ENCODE data around the gene LRP1.
A peak's percentile ranks its signal among the peaks of the same experiment; 100 is the strongest.

The LRP1 gene

GRCh38 chr12:57127726-57128518, at the start of gene LRP1:
Gene LRP1 (plus strand): TSS chr12:57128483. CDS start chr12:57128965, 482 bp downstream.
- peak; percentile 93 for DNase-seq (ENCODE audit: low read depth, low spot score)

DNA sequence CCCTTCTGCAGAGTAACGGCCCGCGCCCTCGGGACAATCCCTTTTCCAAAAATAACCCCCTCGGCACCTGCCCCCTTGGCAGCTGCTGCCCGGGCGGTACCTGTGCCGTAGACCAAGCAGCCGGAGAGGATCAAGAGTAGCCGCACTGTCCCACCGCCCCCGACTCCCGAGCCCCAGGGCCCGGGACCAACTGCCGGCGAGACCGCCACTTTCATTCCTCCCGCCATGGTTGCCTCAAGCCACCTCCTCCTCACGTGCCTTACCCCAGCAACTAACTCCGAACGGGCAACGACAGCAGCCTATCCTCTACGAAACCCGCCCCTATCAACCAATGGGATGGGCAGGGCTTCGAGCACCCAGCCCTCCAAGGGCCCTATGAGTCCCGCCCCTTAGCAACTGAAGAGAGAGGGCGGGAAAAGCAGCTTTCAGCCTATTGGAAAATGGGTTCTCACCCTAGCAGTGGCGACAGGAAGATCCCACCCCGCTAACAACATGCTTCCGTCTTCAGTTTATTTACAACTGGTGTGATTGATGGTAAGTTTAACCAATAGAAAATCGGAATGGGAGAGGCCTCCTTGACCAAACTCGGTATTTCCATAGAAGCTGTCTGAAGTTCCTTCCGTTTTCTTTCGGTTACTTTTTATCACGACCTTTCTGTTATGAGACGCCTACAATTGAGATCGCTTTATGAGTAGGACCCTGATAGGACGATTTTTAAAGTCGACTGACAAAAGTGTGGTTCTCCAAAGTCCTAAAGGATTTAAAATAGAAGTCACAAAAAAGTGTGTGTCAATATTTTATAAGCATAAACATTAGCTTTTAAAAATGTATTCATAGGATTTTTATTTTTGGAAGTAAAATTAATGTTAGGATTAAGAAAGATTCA, 49.5 kb upstream of the LRP1 start, which contains the start of gene NEMP1:
TSS of gene NEMP1 (minus strand) at position 273 of the 886 bp plus-strand sequence. CDS start at position 227, 46 bp downstream.
- DNase-seq (ENCODE audit: low read depth, low spot score) = peak; percentile 100

GRCh38 chr12:57079821-57080220, 48.5 kb upstream of the LRP1 start:
- DNase-seq (ENCODE audit: low read depth, low spot score) = no peak

GRCh38 chr12:57080855-57081254, 47.4 kb upstream of the LRP1 start:
- no peak for DNase-seq (ENCODE audit: low read depth, low spot score)

GRCh38 chr12:57085999-57086492, 42.2 kb upstream of the LRP1 start:
- peak; percentile 68 for DNase-seq (ENCODE audit: low read depth, low spot score)

- peak; percentile 88 for DNase-seq (ENCODE audit: low read depth, low spot score)
Observed at GRCh38 chr12:57086493-57087009, 41.7 kb upstream of the LRP1 start.

GRCh38 chr12:57087010-57087690, 41.1 kb upstream of the LRP1 start:
- peak; percentile 90 for DNase-seq (ENCODE audit: low read depth, low spot score)

DNA sequence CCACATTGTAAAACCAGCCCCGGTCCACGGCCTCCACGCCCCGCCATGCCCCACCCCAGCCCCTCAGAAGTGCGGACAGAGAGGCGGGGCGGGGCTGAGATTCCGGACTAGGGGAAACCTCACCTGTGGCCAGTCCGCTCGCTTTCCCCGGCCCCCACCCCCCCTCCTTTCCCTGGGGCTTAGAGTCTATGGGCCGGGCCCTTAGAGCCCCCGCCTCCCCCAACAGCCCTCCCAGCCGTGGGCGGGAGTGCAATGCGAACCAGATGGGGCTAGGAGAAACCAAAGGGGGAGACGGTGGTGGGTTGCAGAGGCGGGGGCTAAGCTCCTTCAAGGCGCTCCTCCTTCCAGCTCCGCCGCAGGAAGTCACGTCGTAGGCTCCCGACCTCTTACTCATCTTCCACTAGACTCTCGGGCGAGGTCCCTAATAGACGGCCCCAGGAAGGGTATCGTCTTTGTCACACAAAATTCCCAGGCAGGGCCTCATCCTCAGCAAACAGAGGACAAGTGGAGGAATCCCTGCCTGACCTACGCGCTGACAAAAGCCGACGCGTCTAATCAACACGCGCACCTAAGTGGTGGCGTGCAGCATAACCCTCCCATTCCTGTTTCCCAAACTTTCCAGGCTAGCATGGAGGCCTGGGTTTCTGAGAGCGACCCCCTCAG, 40.5 kb upstream of the LRP1 start:
- peak; percentile 93 for DNase-seq (ENCODE audit: low read depth, low spot score)

- DNase-seq (ENCODE audit: low read depth, low spot score) = peak; percentile 96
Observed at GRCh38 chr12:57088354-57089270, 39.7 kb upstream of the LRP1 start, which contains the start of gene NAB2. Gene NAB2 (plus strand): TSS chr12:57089114. CDS start chr12:57089272, 158 bp downstream.

DNA sequence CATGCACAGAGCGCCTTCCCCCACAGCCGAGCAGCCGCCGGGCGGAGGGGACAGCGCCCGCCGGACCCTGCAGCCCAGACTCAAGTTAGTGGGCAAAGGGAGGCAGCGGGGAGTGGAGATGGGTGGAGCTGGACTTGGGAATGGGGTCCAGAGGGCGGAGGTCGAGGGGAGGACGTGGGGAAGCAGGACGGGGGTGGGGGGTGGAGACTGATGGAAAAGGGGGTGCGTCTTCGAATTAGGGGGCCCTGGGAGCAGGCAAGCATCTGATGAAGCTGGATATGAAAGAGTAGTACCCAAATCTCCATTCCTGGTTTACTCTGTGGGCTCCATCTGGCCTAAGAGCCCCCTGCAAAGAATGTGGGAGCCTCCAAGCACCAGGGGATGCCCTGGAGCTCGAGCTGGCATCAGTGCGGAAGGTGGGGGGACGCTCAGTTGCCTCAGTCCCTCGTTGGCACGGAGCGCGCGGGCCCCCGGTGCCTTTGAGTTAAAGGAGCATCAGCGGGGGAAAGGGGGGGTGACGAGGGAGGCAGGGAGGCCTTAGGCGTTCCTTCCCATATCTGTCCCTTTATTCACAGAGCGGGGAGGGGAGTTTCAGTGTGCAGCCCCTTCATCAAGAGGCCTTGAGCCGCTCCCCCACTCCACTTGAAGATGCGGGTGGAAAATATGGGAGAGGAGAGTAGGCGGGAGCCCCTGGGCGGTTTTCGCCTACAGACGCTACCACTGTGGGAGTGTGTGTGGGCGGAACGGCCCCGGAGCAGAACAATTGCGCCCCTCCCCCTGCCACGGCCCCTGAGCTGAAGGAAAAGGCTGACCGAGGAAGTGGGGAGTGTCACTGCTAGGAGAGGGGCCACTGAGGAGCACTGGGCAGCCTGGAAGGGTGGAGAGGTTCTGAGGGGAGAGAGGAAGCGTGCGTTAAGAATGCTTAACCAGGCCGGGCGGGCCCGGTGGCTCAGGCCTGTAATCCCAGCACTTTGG, 38.7 kb upstream of the LRP1 start:
- peak; percentile 77 for DNase-seq (ENCODE audit: low read depth, low spot score)

DNA sequence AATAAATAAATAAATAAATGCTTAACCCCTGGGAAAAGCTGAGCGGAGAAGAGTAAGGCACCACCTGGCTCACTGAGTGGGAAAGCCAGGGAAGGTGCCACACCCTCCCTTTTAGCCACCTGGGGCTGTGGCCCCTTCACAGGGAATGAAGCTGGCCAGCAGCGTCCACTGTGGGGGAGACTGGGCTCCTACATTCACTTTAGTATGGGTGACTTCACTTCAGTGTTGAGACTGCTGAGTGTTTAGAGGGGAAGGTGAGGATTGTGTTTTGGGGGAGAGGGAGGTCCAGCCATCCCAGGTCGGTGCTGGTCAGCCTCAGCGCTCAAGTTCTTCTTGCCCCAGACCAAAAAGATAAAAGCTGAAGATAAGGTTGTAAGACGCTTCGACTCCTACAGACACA, 37.8 kb upstream of the LRP1 start:
- DNase-seq (ENCODE audit: low read depth, low spot score) = no peak

DNA sequence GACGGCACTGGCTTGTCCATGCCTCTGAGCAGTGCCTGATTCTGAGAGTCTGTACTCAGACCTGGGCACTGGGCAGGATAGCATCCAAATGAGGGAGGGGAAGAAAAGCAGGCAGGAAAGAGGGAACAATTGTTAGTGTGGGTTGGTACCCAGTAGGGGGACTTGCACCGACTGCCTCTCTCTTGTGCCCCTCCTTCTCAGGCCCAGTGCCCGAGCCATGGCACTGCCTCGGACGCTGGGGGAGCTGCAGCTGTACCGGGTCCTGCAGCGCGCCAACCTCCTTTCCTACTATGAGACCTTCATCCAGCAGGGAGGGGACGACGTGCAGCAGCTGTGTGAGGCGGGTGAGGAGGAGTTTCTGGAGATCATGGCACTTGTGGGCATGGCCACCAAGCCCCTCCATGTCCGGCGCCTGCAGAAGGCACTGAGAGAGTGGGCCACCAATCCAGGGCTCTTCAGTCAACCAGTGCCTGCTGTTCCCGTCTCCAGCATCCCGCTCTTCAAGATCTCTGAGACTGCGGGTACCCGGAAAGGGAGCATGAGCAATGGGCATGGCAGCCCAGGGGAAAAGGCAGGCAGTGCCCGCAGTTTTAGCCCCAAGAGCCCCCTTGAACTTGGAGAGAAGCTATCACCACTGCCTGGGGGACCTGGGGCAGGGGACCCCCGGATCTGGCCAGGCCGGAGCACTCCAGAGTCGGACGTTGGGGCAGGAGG, 37.2 kb upstream of the LRP1 start:
- peak; percentile 55 for DNase-seq (ENCODE audit: low read depth, low spot score)

DNA sequence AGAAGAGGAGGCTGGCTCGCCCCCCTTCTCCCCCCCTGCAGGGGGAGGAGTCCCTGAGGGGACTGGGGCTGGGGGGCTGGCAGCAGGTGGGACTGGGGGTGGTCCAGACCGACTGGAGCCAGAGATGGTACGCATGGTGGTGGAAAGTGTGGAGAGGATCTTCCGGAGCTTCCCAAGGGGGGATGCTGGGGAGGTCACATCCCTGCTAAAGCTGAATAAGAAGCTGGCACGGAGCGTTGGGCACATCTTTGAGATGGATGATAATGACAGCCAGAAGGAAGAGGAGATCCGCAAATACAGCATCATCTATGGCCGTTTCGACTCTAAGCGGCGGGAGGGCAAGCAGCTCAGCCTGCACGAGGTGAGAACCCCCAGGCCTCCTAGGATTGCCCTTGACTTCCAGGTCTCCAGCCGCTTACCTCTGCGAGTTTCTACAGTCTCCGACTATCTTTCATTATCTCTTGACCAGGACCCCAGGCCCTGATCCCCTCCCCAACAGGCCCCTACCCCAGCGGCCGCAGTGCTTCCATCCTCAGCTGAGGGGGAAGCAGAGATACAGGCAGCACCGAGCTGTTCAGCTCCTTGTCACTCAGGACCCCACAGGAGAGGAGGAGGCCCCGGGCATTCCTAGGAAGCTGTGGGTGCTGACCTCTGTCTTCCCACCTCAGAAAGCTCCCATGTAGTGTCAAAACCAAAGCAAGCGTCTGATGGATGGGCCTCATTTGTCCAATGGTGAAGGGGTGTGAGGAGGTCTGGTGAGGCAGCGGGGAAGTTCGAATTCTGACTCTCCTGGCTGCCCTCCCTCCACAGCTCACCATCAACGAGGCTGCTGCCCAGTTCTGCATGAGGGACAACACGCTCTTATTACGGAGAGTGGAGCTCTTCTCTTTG, 36.4 kb upstream of the LRP1 start:
- DNase-seq (ENCODE audit: low read depth, low spot score) = no peak

DNA sequence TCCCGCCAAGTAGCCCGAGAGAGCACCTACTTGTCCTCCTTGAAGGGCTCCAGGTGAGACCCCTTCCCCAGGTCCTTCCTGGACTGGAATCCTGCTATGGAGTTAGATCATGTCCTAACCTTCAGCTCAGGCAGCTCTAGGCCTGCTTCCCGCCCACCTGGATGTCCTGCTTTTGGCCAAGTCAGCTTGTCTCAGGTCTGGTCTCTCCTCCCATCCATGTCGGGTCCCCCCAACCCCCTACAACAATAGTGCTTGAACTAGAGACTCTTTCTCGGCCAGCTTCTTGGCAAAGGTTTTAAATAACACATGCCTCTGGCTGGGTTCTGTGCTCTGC, 35.8 kb upstream of the LRP1 start:
- DNase-seq (ENCODE audit: low read depth, low spot score) = no peak

- DNase-seq (ENCODE audit: low read depth, low spot score) = no peak
Observed at GRCh38 chr12:57092876-57093414, 35.3 kb upstream of the LRP1 start.

- peak; percentile 86 for DNase-seq (ENCODE audit: low read depth, low spot score)
Observed at GRCh38 chr12:57093415-57094207, 34.7 kb upstream of the LRP1 start.
